NB4 (cell line): ENCODE data around the gene DLG2.

Experiments
- CTCF ChIP-seq: IDR thresholded peaks from one replicate; pipeline ENCODE4 v1.5.1; 2012; ENCODE audit warnings: low read depth, low read length
- MAX ChIP-seq: IDR thresholded peaks from 2 replicates; pipeline ENCODE4 v1.6.1; 2011; ENCODE audit warnings: low read depth, low read length
- POLR2A ChIP-seq: IDR thresholded peaks from 2 replicates; pipeline ENCODE4 v1.6.1; 2011; ENCODE audit warnings: mild to moderate bottlenecking; ENCODE audit not compliant: insufficient read length; ENCODE audit errors: extremely low read depth

- TF ChIP-seq CTCF, result no peak
- no peak for TF ChIP-seq POLR2A
- no peak for TF ChIP-seq MAX
Measured at GRCh38 chr11:84740050-84740449, 887.1 kb downstream of the DLG2 start.
